ENCODE results near the gene EPN2.

Gene EPN2

DNA sequence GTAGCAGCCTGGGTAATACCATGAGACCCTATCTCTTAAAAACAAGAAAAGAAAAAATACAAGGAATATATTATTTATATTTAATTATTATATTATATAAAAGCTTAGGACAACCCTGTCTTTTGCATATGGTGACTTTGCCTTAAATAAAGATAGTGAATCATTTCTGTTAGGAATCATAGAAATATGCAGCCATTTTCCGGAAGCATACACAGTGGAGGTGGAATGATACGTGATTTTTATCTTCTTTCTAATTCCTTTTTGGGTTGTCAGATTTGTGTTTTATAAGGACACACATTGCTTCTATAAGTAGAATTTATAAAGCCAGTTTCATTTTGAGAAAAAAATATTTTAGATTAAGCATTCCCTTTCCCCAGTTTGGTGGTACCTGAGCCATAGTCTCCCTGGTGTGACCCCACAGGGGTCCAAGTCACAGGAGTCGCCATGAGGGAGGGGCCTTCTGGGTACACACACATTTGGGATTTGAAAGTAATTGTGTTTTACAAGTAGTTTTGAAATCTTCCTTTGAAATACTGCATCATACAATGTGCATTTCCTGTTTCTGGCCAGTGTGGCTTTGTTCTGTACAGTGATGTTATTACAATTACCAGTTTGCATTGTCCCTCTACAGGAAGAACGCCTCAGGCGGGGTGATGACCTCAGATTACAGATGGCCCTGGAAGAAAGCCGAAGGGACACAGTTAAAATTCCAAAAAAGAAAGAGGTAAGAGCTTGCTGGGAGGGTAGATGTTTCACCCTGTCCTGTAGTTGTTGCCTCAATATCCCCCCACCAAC lies 74.5 kb downstream of the EPN2 start:
- DNase-seq (ENCODE audit: low spot score) = no peak

DNA sequence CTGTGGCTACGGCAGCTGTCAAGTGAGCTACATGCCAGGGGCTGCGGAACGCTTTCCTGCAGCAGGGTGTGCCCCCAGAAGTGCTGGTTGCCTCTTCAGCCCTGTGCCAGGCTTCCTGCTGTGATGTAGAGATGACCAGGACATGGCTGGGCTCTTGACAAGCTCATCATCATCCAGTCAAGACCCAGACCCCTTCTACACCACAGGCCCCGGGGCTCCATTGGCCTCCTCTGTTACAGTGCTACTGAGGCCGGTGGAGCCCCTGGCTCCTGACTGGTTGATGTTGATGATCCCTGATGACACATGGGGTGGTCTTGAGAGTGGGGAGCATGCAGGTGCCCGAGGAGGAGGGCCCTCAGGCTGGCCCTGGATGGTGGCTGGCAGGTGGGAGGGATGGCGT lies 75.2 kb downstream of the EPN2 start:
- no peak for DNase-seq (ENCODE audit: low spot score)

GRCh38 chr17:19313066-19313745 lies 76.0 kb downstream of the EPN2 start:
- no peak for DNase-seq (ENCODE audit: low spot score)

DNA sequence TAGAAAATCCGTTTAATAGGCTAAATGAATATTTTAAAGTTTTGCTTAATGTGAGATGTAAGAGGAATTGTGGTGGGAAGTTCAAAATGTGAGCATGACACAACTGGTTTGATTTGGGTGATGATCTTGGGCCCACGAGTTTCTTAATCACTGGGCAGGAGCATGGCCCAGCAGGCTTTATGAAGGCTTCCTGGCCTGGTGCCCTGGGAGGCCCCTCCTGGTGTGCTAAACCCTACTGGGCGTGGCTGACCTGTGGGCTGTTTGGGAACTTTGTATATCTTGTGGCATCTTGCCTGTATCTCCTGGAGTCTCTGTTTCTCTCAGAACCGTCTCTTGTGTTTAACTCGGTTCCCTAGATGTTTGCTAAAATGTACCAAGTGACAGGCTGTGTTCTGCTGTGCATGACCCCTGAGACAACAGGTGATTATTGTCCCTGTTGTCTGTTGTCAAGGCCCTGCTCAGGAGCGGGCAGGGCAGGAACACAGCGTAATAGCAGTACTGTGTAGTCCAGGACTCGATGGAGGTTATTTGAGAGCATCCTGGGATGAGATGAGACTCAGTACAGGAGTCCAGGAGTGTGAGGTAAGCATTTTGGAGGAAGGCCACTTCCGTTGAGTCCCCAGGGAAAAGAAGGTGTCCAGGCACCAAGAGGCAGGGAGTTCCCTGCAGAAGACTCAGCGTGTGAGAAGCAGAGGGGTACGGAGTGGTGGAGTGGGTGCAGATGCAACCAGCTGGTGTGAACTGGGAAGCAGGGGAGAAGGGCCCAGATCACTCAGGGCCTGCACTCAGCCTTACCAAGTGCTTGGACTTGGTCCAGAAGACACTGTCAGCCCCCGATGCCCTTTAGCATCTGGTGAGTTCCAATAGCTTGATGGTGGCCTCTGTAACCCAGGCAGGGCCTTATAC lies 76.8 kb downstream of the EPN2 start:
- no peak for DNase-seq (ENCODE audit: low spot score)

GRCh38 chr17:19315104-19315503 lies 77.9 kb downstream of the EPN2 start:
- DNase-seq (ENCODE audit: low spot score) = no peak

GRCh38 chr17:19316761-19317358 lies 79.7 kb downstream of the EPN2 start:
- peak; percentile 94 for DNase-seq (ENCODE audit: low spot score)

DNA sequence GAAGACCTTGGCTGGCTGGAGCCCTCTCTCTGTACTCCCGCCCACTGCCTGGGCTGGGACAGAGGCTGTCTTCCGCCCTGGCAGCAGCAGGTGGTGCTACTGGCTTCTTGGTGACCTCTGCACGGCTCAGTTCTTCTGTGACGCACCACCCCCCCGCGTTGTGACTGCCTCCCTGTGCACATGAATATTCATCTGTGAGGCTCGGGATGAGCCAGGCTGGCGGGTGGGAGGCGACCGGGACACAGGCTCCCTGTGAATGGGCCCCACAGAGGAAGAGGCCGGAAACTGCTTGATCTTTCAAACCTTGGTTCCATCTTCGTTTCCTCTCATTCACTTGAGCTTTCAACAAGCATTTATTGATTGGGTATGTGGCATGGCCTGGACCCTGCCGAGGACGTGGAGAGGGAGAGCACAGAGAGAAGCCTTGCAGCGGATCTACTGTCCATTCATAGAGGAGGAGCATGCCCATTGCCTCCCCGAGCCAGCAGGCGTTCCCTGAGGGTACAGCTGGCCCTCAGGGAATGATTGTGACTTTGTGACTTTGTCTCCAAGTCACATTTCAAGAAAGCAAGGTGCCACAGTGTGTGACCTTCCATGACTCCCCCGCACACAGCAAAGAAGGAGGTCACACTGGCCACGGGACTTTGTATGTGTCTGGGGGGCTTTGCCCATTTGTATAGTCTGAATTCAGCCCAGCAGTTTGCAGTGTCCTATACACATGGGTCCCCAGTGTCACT lies 80.4 kb downstream of the EPN2 start:
- DNase-seq (ENCODE audit: low spot score) = no peak

DNA sequence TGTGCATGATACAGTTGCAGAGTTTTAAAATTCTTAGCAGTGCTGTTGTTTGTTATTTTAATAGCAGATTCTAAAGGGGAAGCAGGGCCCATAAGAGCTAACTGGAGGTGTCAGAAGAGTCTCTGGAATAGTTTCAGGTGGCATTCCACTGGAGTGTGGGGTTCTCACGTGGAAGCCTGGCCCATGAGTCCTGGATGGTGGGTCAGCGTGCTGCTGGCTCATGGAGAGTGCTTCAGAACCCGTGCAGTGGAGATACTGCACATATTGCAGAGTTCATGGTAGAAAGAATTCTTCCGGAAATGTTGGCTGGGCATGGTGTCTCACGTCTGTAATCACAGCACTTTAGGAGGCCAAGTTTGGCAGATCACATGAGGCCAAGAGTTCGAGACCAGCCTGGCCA lies 81.4 kb downstream of the EPN2 start:
- no peak for DNase-seq (ENCODE audit: low spot score)

- DNase-seq (ENCODE audit: low spot score) = no peak
Measured at GRCh38 chr17:19319771-19320505, 82.8 kb downstream of the EPN2 start.

DNA sequence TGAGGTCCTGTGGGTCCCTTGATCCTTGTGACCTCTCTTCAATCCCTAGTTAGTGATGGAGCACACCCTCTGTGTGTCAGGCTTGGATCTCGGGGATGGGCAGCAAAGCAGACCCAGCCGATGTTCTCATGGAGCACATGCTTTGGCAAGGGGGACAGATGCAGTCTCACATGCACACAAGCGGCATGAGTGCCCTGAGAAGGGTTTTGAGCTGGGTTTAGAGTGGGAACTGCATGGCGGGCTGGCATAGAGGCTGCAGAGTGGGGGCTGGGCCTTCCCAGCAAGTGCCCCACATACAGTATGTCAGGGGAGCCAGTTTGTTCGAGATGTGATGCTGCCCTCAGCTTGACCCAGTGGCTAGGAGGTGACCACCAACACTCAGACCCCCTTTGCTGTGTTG lies 83.7 kb downstream of the EPN2 start:
- DNase-seq (ENCODE audit: low spot score) = no peak

DNA sequence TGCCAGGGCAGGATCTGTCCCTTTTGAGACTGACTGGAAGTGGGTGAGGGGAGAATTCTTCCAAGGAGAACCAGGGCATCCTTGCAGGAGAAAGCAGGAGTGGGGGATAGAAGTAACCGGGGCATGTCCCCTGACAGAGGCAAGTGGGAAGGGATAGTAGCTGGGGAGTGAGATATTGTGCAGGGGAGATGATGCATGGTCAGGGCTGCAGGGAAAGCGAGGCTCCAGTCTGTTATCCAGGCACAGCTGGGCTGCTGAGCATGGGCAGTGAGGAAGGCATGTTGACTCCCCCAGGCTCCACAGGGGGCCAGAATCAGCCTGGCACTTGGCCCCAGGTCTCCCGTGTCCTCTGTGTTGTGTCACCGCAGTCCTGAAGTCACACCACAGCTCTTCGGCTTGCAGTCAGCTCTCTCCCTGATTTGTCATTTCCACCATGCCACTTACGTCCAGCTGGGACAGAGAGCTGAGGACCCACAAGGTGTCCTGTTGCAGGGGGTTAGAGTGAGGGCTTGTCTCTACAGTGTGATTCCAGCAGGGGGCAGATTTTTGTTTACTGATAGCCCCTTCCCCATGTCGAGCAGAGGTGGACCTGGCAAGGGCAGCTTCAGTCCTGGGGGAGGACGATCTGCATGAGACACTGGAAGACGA lies 84.4 kb downstream of the EPN2 start:
- no peak for DNase-seq (ENCODE audit: low spot score)

DNA sequence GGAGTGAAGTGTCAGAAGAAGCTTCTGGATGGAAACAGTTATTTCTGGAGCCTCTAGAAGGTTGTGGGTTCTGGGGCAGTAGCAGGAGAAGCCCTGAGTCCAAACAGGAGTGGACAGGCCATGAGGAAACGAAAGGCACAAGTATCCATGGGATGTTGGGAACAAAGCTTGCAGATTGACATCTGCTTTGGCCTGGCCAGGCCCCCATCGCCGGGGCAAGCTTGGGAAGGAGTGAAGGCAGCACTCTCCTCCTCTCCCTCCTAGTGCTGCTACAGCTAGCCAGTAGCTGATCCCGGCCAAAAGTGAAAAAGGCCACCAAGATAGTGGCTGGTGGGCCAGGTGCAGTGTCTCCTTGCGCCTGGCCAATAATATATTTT lies 85.0 kb downstream of the EPN2 start:
- no peak for DNase-seq (ENCODE audit: low spot score)

GRCh38 chr17:19322861-19323260 lies 85.7 kb downstream of the EPN2 start:
- DNase-seq (ENCODE audit: low spot score) = no peak

- no peak for DNase-seq (ENCODE audit: low spot score)
Measured at GRCh38 chr17:19325542-19325941, 88.4 kb downstream of the EPN2 start.

GRCh38 chr17:19327031-19327783 lies 90.0 kb downstream of the EPN2 start:
- DNase-seq (ENCODE audit: low spot score) = no peak

GRCh38 chr17:19328441-19329061 lies 91.4 kb downstream of the EPN2 start:
- no peak for DNase-seq (ENCODE audit: low spot score)

GRCh38 chr17:19329136-19329535 lies 92.0 kb downstream of the EPN2 start:
- DNase-seq (ENCODE audit: low spot score) = no peak

DNA sequence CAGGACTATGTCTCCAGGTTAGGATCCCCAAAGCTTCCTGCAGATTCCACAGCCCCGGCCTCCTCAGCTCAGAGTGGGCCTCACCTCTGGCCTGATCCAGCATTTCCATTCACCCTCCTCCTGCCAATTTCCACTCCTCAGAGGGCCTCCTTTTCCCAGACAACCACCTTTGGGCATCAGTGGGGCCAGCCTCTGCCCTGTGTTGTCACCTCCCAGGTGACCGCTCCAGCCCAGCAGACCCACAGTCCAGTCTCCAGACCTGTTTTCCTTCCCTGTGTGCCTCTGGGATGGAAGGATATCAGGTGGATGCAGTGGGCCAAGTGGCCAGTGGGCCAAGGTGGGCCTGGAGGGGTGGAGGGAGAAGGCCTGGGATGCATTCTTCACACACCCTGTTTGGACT lies 92.7 kb downstream of the EPN2 start:
- DNase-seq (ENCODE audit: low spot score) = no peak

- no peak for DNase-seq (ENCODE audit: low spot score)
Measured at GRCh38 chr17:19330271-19330670, 93.1 kb downstream of the EPN2 start.
